ENCODE results near the gene SYT13.

- TF ChIP-seq EP300 (IDR thresholded peaks at IDR 0.05; ENCODE audit: borderline replicate concordance) (no peak), USF1 (IDR thresholded peaks at IDR 0.05) (no peak), RAD21 (IDR thresholded peaks at IDR 0.05; ENCODE audit: low read depth) (no peak), FOXM1 (IDR thresholded peaks at IDR 0.05; ENCODE audit: borderline replicate concordance, low read depth) (no peak), REST (IDR thresholded peaks at IDR 0.05; ENCODE audit: low read depth) (no peak)
Measured at GRCh38 chr11:45267652-45268299, 18.4 kb downstream of the SYT13 start.

Measured in Ishikawa (cell line).